ENCODE measurements around the gene DPM1. TPM values are rescaled to one million over a fixed set of nuclear protein-coding genes. Genes with fewer than 3 reads are reported as not detected.

Gene DPM1
- total RNA-seq, 2 experiments from 2014 or later, result 77.6 to 80.8 TPM

- ChIA-PET CTCF (interaction anchor here (1.0 kb wide), 1 partner anchor 15 kb away, joined by 3 read pairs; the partner anchor contains the start of gene DPM1), POLR2A (no interaction called here)
Observed at GRCh38 chr20:50943069-50943468, 15.3 kb downstream of the DPM1 start.

- CTCF ChIA-PET, result no interaction called here
- POLR2A ChIA-PET, result interaction anchor here (0.8 kb wide), 1 partner anchor 25 kb away, joined by 4 read pairs; no protein-coding TSS in a partner anchor
Observed at GRCh38 chr20:50933589-50933988, 24.7 kb downstream of the DPM1 start.

DNA sequence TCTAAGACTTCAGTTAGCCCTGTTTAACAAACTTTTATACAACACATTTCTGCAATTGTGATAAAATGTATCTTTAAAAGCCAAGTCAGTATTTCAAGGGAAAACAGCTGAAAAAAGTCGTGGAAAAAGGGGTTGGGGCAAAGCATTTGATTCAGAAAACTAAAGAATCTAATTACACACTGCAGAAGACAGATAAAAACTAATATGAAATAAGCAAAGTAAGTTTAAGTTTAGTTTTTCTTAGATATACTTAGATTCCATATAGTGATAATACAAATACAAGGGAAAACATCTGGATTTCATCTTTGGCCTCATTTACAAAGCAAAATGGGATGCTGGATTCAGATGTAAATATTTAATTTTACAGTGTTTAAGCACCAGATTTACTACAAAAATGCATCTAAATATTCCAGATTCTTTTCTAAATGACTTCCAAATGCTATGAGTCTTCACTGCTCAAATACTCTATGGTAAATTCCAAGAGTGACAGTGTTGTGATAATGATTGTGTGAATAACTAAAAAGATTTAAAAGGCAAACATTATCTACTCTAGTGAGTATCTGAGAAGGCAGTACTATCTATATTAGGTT lies 25.5 kb downstream of the DPM1 start:
- POLR2A ChIA-PET, result interaction anchor here (0.8 to 3.6 kb wide), 3 partner anchors 24 to 138 kb away, joined by 4 to 44 read pairs (median 20); partner anchors contain the start of genes BCAS4, DPM1 and MOCS3
- CTCF ChIA-PET, result interaction anchor here (2.1 to 8.2 kb wide), 2 partner anchors 26 to 138 kb away, joined by 16 to 106 read pairs; partner anchors contain the start of genes BCAS4, DPM1 and MOCS3

DNA sequence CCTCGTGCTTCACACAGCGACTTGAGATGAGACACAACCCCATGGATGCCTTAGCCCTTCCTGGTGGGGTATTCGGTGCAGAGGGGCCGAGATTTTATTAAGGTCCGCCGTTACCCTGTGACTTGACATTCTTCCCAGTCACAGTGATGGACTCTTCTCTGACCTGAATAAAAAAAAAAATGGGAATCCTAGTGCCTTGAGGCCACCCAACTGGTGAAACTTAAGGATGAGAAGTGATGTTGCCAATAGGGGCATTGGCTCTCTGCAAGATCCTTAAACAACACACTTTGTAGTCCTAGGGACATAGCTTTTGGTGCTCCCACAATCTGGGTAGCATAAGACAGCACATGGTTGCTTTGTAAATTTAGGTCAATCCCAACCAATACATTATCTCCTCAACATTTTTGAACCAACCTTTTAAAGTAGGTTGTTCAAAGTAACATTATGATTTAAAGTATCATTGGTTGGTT lies 26.3 kb downstream of the DPM1 start:
- POLR2A ChIA-PET, result interaction anchor here (1.4 to 3.6 kb wide), 6 partner anchors 17 to 141 kb away, joined by 6 to 44 read pairs (median 8); partner anchors contain the start of genes BCAS4, DPM1 and MOCS3
- CTCF ChIA-PET, result interaction anchor here (1.0 to 8.2 kb wide), 10 partner anchors 10 to 375 kb away, joined by 3 to 106 read pairs (median 4); partner anchors contain the start of genes BCAS4, DPM1 and MOCS3

GRCh38 chr20:50931306-50932015 lies 26.9 kb downstream of the DPM1 start, which contains the start of gene ADNP:
Gene ADNP (minus strand): TSS chr20:50931437. CDS start chr20:50903996, 27,441 bp downstream.
- ChIA-PET POLR2A (interaction anchor here (0.6 to 3.6 kb wide), 12 partner anchors 10 to 473 kb away, joined by 3 to 44 read pairs (median 5); partner anchors contain the start of genes BCAS4, DPM1 and MOCS3), CTCF (interaction anchor here (0.8 to 8.2 kb wide), 14 partner anchors 9 to 375 kb away, joined by 3 to 106 read pairs (median 4); partner anchors contain the start of genes BCAS4, DPM1 and MOCS3)

GRCh38 chr20:50930976-50931305 lies 27.4 kb downstream of the DPM1 start:
- CTCF ChIA-PET, result interaction anchor here (0.8 to 8.2 kb wide), 14 partner anchors 9 to 376 kb away, joined by 3 to 106 read pairs (median 4); partner anchors contain the start of genes BCAS4, DPM1 and MOCS3
- POLR2A ChIA-PET, result interaction anchor here (0.6 to 3.6 kb wide), 12 partner anchors 10 to 474 kb away, joined by 3 to 44 read pairs (median 6); partner anchors contain the start of genes BCAS4, DPM1 and MOCS3

DNA sequence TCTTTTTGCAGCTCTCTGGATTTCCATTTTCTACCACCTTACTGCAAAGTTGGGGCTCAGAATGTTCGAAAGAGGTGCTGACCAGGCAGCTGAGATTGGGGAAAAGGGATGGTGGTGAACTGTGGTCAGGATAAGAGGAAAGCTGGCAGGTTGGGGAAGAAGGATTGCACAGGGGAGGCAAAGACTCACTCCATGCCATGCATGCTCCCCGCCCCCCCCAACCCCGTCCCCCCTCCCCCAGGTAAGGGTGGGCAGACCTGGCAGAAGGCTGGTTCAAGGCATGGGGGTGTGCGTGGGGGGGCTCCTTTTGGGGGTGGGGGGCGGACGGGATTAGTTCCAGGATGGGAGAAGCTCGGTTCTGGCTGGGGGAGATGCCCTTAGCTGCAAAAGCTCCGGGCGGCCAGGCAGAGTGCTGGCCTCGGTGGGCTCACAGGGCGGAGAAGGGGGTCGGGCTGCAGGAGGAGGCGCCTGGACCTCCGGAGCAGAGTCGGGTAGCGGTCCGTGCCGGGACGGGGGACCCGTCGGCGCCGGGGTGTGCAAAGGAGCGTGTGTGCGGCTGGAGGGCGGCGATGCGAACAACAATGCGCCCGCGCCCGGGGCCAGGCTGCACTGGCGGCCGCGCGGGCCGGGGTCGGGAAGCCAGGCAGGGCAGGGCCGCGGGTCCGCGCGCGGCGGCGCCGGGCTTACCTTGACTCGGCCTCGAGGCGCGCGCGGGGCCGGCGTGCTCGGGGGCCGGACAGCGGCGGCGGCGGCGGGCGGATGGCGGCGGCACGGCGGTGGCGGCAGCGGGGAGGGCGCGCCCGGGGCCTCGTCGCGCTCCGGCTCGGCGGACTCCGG lies 28.0 kb downstream of the DPM1 start:
- CTCF ChIA-PET, result interaction anchor here (0.8 to 8.2 kb wide), 20 partner anchors 8 to 140 kb away, joined by 3 to 106 read pairs (median 5); partner anchors contain the start of genes BCAS4, DPM1 and MOCS3
- POLR2A ChIA-PET, result interaction anchor here (0.6 to 3.6 kb wide), 12 partner anchors 14 to 140 kb away, joined by 3 to 44 read pairs (median 5); partner anchors contain the start of genes BCAS4, DPM1 and MOCS3

GRCh38 chr20:50929299-50930138 lies 28.8 kb downstream of the DPM1 start:
- ChIA-PET POLR2A (interaction anchor here (0.6 to 3.6 kb wide), 8 partner anchors 10 to 137 kb away, joined by 3 to 44 read pairs (median 4); partner anchors contain the start of genes BCAS4, DPM1 and MOCS3), CTCF (interaction anchor here (0.6 to 8.2 kb wide), 20 partner anchors 9 to 139 kb away, joined by 3 to 106 read pairs (median 4); partner anchors contain the start of genes BCAS4, DPM1 and MOCS3)

DNA sequence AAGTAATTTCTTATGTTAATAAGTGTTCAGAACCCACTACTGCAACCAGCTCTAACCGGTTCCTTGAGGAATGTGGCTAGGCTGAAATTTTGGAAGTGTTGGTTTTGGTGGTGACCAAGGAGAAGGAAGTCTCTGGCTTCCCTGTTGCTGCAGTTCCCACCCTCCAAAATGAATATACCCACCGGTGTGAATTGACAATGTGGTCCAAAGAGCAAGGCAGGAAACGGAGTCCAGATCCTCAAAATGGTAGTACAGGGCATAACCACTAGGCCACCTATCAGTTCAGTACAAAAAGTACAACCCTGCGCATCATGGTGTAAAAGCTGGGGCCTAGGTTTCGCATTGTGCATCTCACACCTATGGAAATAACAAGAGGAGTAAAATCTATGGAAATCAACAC lies 29.9 kb downstream of the DPM1 start:
- ChIA-PET CTCF (interaction anchor here (0.6 to 8.2 kb wide), 9 partner anchors 8 to 749 kb away, joined by 4 to 106 read pairs (median 5); partner anchors contain the start of gene BCAS4), POLR2A (interaction anchor here (0.9 to 3.0 kb wide), 2 partner anchors 9 to 134 kb away, joined by 4 to 19 read pairs; partner anchors contain the start of gene BCAS4)

- CTCF ChIA-PET, result interaction anchor here (8.2 kb wide), 1 partner anchor 132 kb away, joined by 106 read pairs; the partner anchor contains the start of gene BCAS4
- POLR2A ChIA-PET, result no interaction called here
Observed at GRCh38 chr20:50926530-50926929, 31.8 kb downstream of the DPM1 start.

DNA sequence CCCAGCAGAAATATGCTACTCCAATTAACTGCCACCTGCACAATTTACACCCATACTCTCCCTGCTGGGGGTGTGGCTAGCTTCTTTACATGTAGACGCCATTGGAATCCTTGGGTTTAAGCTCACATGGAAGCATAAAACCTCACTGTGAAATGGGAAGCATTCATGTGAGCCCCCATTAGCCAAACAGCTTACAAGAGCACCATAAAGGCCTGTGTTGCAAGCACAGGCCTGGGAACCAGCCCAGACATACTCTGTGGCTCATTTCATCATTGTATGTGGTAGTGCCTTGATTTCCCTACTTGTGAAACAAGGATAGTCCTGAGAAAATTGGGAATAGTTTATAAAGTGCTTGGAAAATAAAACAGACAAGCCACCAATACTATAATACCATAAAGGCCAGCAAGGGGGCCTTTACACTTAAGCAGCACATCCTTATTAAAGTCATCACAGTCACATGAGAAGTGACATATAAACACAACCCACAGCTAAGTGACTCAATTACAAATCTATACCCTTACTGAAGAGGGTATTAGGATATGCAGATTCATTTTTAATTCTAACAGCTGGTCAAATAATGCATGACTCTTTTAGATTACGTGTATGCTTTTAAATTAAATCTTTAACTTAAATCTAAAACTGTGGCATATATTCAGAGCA lies 33.9 kb downstream of the DPM1 start:
- POLR2A ChIA-PET, result no interaction called here
- CTCF ChIA-PET, result interaction anchor here (0.8 to 1.2 kb wide), 4 partner anchors 11 to 133 kb away, joined by 3 read pairs; no protein-coding TSS in a partner anchor

DNA sequence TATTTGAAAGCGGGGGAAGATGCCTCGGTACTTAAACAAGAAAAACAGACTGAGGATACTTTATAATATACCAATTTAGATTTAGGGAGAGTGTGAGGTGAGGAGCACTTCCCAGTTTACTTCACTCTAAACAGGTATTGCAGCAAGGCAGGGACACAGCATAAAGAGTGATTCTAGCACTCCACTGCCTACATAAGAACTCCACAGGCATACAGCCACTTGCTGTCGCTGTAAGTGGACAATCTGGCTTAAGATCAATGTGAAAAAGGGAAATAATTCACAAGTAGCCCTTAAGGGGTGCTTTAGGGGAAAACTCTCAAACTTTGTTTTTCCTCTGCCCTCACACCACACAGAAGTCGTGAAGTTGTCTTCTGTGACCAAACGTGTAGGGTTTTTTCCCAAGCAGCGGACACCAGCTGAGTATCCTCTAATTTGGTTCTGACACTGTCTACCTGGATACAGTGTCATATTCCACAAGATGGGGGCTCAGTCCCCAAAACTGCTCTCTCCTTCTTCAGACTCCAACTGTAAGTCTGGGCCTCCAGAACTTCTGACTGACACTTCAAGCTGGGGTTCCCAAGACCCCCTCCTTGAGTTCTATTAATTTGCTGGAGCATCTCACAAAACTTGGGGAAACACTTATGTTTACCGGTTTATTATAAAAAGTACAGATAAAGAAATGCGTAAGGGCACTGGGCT lies 36.4 kb downstream of the DPM1 start:
- POLR2A ChIA-PET, result interaction anchor here (0.5 kb wide), 1 partner anchor 9 kb away, joined by 3 read pairs; the partner anchor contains the start of gene ADNP
- CTCF ChIA-PET, result interaction anchor here (0.7 to 2.2 kb wide), 4 partner anchors 7 to 14 kb away, joined by 3 to 15 read pairs (median 5); partner anchors contain the start of gene ADNP

DNA sequence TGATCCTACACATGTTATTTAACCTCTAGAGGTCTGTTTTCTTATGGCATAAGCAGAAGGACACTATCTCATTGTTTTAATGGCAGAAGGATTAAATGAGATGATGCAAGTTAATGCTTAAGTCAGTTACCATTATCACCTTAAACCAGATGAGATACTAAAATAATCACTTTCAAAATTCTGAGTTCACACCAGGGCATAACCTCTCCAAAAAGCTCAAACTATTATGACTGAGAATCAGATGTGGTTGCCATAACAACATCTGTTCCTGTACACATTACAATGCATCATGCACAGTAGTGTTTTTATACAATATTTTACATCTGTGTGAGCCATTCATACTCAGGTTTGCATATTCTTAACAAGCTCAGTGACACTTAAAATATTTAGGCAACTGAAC lies 37.3 kb downstream of the DPM1 start:
- POLR2A ChIA-PET, result interaction anchor here (0.5 to 1.0 kb wide), 2 partner anchors 10 to 130 kb away, joined by 3 read pairs; partner anchors contain the start of gene ADNP
- CTCF ChIA-PET, result interaction anchor here (0.8 to 2.2 kb wide), 3 partner anchors 8 to 127 kb away, joined by 3 to 15 read pairs (median 4); partner anchors contain the start of gene ADNP

- CTCF ChIA-PET, result interaction anchor here (2.2 kb wide), 1 partner anchor 10 kb away, joined by 15 read pairs; no protein-coding TSS in a partner anchor
- POLR2A ChIA-PET, result interaction anchor here (0.9 to 1.7 kb wide), 2 partner anchors 8 to 9 kb away, joined by 3 to 4 read pairs; no protein-coding TSS in a partner anchor
Observed at GRCh38 chr20:50919567-50919966, 38.8 kb downstream of the DPM1 start.

DNA sequence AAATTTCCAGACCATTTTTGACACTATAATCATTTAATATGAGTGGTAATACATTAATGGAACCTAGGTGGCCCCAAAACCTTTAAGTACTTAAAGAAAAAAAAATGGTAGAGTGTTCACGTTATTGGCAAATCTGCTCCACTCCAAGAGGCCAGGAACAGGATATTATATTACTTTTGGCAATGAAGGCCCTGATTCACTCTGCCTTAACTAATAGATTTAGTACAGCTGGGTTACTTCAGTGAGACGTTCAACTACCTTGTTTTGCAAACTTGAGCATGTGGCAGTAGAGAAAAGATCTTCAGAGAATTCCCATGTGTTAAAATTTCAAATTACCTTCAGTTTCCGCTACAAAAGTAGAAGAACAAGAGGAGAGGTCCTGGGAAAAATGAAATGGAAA lies 39.9 kb downstream of the DPM1 start:
- ChIA-PET CTCF (interaction anchor here (0.6 kb wide), 1 partner anchor 115 kb away, joined by 4 read pairs; no protein-coding TSS in a partner anchor), POLR2A (interaction anchor here (1.7 kb wide), 1 partner anchor 11 kb away, joined by 4 read pairs; no protein-coding TSS in a partner anchor)

Data from activated CD8-positive, alpha-beta memory T cell treated with anti-CD3 and anti-CD28 coated beads for 36 hours (primary cell).